RWPE2 (cell line): ENCODE measurements around the gene RHOU.

Source experiments
- ATAC-seq: fragments of 200-7000 bp; cut with Tn5 transposase; 3 replicates; pipeline ENCODE4 v1.9.1; 2021; ENCODE audit warnings: low read depth
- DNase-seq: peaks from one replicate; pipeline ENCODE4 v3.0.0-alpha.2; 2020; ENCODE audit warnings: low spot score
- H3K27ac ChIP-seq: fragments of 450-650 bp; 2 replicates; pipeline ENCODE4 v1.5.1; 2017; ENCODE audit warnings: mild to moderate bottlenecking; ENCODE audit not compliant: poor library complexity, severe bottlenecking
- H3K27me3 ChIP-seq: fragments of 250-450 bp; sonication (Bioruptor Pico); 2 replicates; pipeline ENCODE4 v1.5.1; 2021; ENCODE audit warnings: mild to moderate bottlenecking, moderate library complexity; ENCODE audit not compliant: insufficient read depth, poor library complexity, severe bottlenecking
- H3K36me3 ChIP-seq: fragments of 250-450 bp; sonication (Bioruptor Pico); 2 replicates; pipeline ENCODE4 v1.5.1; 2020; ENCODE audit warnings: low read depth, mild to moderate bottlenecking, moderate library complexity
- H3K4me1 ChIP-seq: fragments of 250-450 bp; sonication (Bioruptor Pico); 2 replicates; pipeline ENCODE4 v1.5.1; 2021; ENCODE audit warnings: mild to moderate bottlenecking, moderate library complexity; ENCODE audit not compliant: insufficient read depth, poor library complexity, severe bottlenecking
- H3K4me3 ChIP-seq: fragments of 250-450 bp; sonication (Bioruptor Pico); 2 replicates; pipeline ENCODE4 v1.5.1; 2021; ENCODE audit warnings: mild to moderate bottlenecking, moderate library complexity; ENCODE audit not compliant: severe bottlenecking
- H3K9me3 ChIP-seq: fragments of 250-450 bp; sonication (Bioruptor Pico); 2 replicates; pipeline ENCODE4 v1.5.1; 2021; ENCODE audit warnings: mild to moderate bottlenecking, moderate library complexity; ENCODE audit not compliant: severe bottlenecking
- CTCF ChIP-seq: fragments of 450-650 bp; IDR thresholded peaks from one replicate; pipeline ENCODE4 v1.5.1; 2017; ENCODE audit warnings: mild to moderate bottlenecking, moderate library complexity; ENCODE audit not compliant: poor library complexity, severe bottlenecking

Gene RHOU

GRCh38 chr1:228793032-228793431 is 57.8 kb downstream of the RHOU start:
- H3K9me3 ChIP-seq: no peaks in the 10 kb centered on the region
- ATAC-seq (no peak), DNase-seq (no peak)
- no peaks in the 10 kb centered on the region for H3K36me3 ChIP-seq
- no peak overlapping the region for H3K4me3 ChIP-seq
- no peak for TF ChIP-seq CTCF
- H3K27me3 ChIP-seq: no peaks in the 10 kb centered on the region
- no peak overlapping the region for H3K27ac ChIP-seq
- H3K4me1 ChIP-seq: no peaks in the 10 kb centered on the region

- no peak for ATAC-seq
- no peak for TF ChIP-seq CTCF
- no peaks in the 10 kb centered on the region for H3K27me3 ChIP-seq
- H3K27ac ChIP-seq: no peak overlapping the region
- no peaks in the 10 kb centered on the region for H3K9me3 ChIP-seq
- no peaks in the 10 kb centered on the region for H3K36me3 ChIP-seq
- DNase-seq: no peak
- no peaks in the 10 kb centered on the region for H3K4me1 ChIP-seq
- no peak overlapping the region for H3K4me3 ChIP-seq
Observed at GRCh38 chr1:228794173-228794572, 58.9 kb downstream of the RHOU start.

- DNase-seq (no peak), ATAC-seq (no peak)
- Histone ChIP-seq H3K4me3 (no peak overlapping the region), H3K4me1 (no peaks in the 10 kb centered on the region), H3K27me3 (no peaks in the 10 kb centered on the region), H3K27ac (no peak overlapping the region), H3K9me3 (no peaks in the 10 kb centered on the region), H3K36me3 (no peaks in the 10 kb centered on the region)
- TF ChIP-seq CTCF: no peak
Observed at GRCh38 chr1:228794810-228795209, 59.5 kb downstream of the RHOU start.

- no peaks in the 10 kb centered on the region for H3K4me1 ChIP-seq
- H3K4me3 ChIP-seq: no peak overlapping the region
- no peaks in the 10 kb centered on the region for H3K27me3 ChIP-seq
- no peaks in the 10 kb centered on the region for H3K9me3 ChIP-seq
- ATAC-seq: no peak
- DNase-seq: no peak
- H3K36me3 ChIP-seq: no peaks in the 10 kb centered on the region
- H3K27ac ChIP-seq: no peak overlapping the region
- no peak for TF ChIP-seq CTCF
Observed at GRCh38 chr1:228795596-228795995, 60.3 kb downstream of the RHOU start.
